Fibroblast of peridontal ligament (primary cell): ENCODE results near the gene OR13J1.

Experiments used
- DNase-seq: peaks from one replicate; pipeline ENCODE4 v3.0.0-alpha.2; 2010; ENCODE audit errors: extremely low read depth

Gene OR13J1

GRCh38 chr9:35858458-35858857 is 11.7 kb downstream of the OR13J1 start:
- no peak for DNase-seq

GRCh38 chr9:35856882-35857281 is 13.3 kb downstream of the OR13J1 start:
- DNase-seq: no peak

GRCh38 chr9:35856206-35856605 is 14.0 kb downstream of the OR13J1 start:
- DNase-seq: no peak

GRCh38 chr9:35854091-35854762 is 16.0 kb downstream of the OR13J1 start:
- DNase-seq: no peak

GRCh38 chr9:35852876-35853865 is 17.0 kb downstream of the OR13J1 start:
- DNase-seq: no peak

GRCh38 chr9:35852267-35852815 is 17.9 kb downstream of the OR13J1 start:
- DNase-seq: no peak

- DNase-seq: peak; percentile 83
These were observed 22.2 kb downstream of the OR13J1 start for GRCh38 chr9:35847792-35848572.

GRCh38 chr9:35845824-35846771 is 24.1 kb downstream of the OR13J1 start:
- DNase-seq: no peak

- DNase-seq: peak; percentile 96
These were observed 25.5 kb downstream of the OR13J1 start for GRCh38 chr9:35844628-35845270.

- DNase-seq: no peak
These were observed 27.4 kb downstream of the OR13J1 start for GRCh38 chr9:35842795-35843194.

GRCh38 chr9:35842020-35842745 is 28.0 kb downstream of the OR13J1 start:
- DNase-seq: no peak

- DNase-seq: no peak
These were observed 28.6 kb downstream of the OR13J1 start for GRCh38 chr9:35841645-35841900.

GRCh38 chr9:35840881-35841644 is 29.1 kb downstream of the OR13J1 start:
- DNase-seq: no peak

GRCh38 chr9:35839926-35840325 is 30.3 kb downstream of the OR13J1 start:
- DNase-seq: no peak

GRCh38 chr9:35836595-35836994 is 33.6 kb downstream of the OR13J1 start:
- no peak for DNase-seq

- no peak for DNase-seq
These were observed 34.4 kb downstream of the OR13J1 start for GRCh38 chr9:35835766-35836165.

- DNase-seq: no peak
These were observed 35.0 kb downstream of the OR13J1 start for GRCh38 chr9:35835216-35835632.

GRCh38 chr9:35834260-35835215 is 35.7 kb downstream of the OR13J1 start:
- DNase-seq: no peak
